DMS53 treated with DMSO at 0.1 percent for 48 hours (cell line): ENCODE measurements around the gene RNF121.

Experiments used
- DNase-seq: peaks from one replicate; lab custom pipeline; 2025; ENCODE audit not compliant: unreplicated experiment; lab: John Stamatoyannopoulos, UW

The RNF121 gene

GRCh38 chr11:72004515-72005346, 75.9 kb downstream of the RNF121 start:
- no peak for DNase-seq

- DNase-seq, result no peak
Observed at GRCh38 chr11:72005347-72006260, 76.8 kb downstream of the RNF121 start.

- no peak for DNase-seq
Observed at GRCh38 chr11:72006309-72007088, 77.7 kb downstream of the RNF121 start.

- DNase-seq, result no peak
Observed at GRCh38 chr11:72007089-72007476, 78.2 kb downstream of the RNF121 start.

- no peak for DNase-seq
Observed at GRCh38 chr11:72007587-72007986, 78.7 kb downstream of the RNF121 start.

- no peak for DNase-seq
Observed at GRCh38 chr11:72008728-72009127, 79.9 kb downstream of the RNF121 start.

- DNase-seq, result no peak
Observed at GRCh38 chr11:72009156-72009555, 80.3 kb downstream of the RNF121 start.

GRCh38 chr11:72010529-72011233, 81.8 kb downstream of the RNF121 start:
- DNase-seq, result no peak

- DNase-seq, result no peak
Observed at GRCh38 chr11:72012091-72012630, 83.3 kb downstream of the RNF121 start.

- DNase-seq, result no peak
Observed at GRCh38 chr11:72012897-72013721, 84.3 kb downstream of the RNF121 start.

GRCh38 chr11:72013765-72014711, 85.2 kb downstream of the RNF121 start:
- DNase-seq, result no peak

GRCh38 chr11:72014761-72015320, 86.0 kb downstream of the RNF121 start:
- DNase-seq, result no peak

- no peak for DNase-seq
Observed at GRCh38 chr11:72015511-72016061, 86.7 kb downstream of the RNF121 start.

GRCh38 chr11:72018171-72018570, 89.3 kb downstream of the RNF121 start:
- DNase-seq, result no peak

- DNase-seq, result no peak
Observed at GRCh38 chr11:72023335-72023734, 94.5 kb downstream of the RNF121 start.

GRCh38 chr11:72024069-72024754, 95.4 kb downstream of the RNF121 start:
- no peak for DNase-seq

- DNase-seq, result no peak
Observed at GRCh38 chr11:72026090-72026489, 97.2 kb downstream of the RNF121 start.
